Inflammatory macrophage treated with lipopolysaccharide for 1 hour (primary cell): ENCODE measurements around the gene KRTAP5-3.

Experiments
- DNase-seq, 2 donors: peaks; one replicate each; pipeline ENCODE4 v3.0.0-alpha.2; 2020 to 2022

The KRTAP5-3 gene

GRCh38 chr11:1563149-1563638 is 45.1 kb downstream of the KRTAP5-3 start:
- DNase-seq, result no peak

DNA sequence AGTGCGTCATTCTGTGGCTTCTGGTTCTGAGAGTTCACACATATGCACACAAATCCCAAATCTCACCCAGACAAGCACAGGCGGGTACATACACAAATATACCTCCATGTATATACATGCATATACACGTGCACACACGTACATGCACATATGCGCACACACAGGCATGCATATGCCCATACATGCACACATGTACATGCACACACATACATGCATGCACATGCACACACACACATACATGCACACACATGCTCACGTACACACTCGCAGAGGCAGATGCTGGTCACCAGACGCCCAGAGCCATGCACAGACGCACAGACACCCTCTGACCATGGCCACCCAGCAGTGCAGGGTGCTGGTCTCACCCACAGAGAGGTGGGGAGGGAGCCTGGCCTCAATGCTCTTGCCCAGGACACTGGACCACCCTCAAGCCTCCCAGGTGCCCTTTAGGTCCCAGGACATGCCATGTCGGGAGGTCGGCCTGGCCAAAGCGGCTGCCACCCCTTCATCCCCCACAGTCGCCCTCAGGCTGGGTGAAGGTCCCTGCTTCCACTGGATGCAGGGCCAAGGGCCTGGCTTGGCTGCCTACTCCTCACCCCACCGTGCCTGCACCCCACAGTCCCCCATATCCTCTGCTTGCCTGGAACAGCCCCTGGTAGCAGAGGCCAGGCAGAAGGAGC is 45.7 kb downstream of the KRTAP5-3 start:
- no peak for DNase-seq

DNA sequence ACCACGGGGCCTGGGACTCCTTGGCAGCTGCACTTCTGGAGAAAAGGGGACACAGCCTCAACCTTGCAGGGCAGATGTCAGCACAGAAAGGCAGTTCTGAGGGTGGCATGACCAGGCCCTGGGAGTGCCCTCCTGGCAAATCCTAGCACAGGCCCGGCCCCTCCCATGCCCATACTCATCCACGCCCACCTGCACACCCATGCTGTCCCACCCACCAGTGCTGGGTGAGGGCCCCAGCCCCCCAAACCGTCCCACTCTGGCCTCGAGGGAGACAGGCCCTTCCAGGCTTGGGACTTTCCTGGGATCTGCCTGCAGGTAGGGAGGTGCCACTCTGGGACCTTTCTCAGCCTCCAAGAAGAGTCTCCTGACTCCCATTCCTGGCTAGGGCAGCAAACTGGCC is 46.3 kb downstream of the KRTAP5-3 start:
- no peak for DNase-seq

DNA sequence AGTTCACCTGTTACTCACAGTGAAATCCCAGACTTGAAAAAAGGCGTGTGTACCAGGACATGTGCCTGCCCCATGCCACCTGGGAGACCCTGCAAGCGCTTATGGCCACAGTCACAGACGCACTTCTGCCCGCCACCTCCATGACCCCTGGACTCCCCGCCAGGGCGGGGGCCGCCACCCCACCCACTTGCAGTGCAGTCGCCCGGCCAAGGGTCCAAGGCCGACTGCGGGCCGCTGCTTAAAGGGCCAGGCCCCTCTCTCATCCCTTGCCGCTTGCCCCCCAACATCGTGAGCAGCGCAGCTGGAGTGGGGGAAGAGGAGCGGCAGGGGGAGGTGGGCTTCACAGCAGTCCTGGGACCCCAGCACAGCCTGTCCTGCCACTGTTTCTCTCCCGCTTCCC is 47.0 kb downstream of the KRTAP5-3 start:
- DNase-seq, result no peak

GRCh38 chr11:1560649-1561251 is 47.5 kb downstream of the KRTAP5-3 start:
- DNase-seq, result no peak

DNA sequence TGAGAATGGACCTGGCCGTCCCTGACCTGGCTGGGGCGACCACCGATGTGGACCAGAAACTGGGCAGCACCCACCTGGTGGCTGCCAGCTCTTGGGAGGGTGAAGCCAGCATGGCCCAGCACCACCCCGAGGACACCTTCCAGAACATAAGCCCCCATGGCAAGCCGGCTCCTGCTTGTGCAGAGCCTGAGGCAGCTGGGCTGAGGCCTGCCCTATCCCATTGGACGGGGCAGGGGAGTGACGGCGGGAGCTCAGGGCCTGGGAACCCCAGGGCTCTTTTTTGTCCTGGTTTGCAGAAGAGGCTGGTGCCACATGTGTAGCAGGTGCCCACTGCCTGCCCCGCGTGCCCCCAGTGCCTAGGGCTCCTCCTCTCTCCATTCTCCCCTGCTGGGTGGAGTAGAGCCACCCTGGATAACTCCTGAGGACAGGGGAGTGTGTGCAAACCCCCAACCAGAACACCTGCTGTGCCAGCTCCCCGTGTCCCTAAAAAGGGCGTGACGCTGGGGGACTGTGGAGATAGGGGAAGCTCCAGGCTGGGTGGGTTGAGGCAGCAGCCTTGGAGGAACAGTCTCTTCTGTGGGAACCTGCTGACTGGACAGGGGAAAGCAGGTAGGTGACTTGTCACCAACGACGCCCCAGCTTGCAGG is 48.1 kb downstream of the KRTAP5-3 start:
- no peak for DNase-seq

DNA sequence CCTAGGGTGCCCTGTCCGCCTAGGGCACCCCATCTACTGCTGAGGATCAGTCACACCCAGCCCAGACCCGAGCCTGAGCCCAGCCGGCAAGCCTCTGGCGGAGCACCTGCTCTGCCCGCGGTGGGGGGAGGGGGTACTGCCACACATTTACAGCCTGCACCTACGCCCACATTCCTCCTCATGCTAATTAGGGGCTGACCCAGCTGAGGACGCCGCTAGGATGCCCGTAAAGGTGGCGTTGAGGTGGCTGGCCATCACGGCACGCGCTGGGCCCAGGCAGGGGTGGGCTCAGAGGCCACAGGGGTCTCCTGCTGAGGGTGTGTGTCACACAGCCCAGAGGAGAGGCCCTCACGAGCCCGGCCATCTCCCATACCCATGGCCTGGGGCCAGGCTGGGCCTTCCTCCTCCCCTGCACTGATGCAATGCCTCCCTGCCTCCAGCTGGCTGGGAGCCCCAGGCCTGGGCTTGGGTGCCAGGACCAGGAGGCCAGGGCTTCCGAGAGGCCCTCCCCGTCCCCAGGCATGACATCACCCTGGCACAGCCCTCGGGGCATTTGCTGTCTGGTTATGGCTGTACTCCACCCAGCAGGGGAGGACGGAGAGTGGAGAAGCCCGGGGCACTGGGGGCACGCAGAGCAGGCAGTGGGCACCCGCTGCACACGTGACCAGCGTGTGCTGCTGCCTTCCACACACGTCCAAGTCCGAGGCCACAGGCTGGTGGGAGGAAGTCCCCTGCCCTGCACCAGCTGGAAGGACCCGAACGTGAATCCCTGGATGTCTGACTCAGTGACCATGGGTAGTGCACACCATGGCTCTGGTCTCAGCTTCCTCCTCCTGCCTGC is 48.9 kb downstream of the KRTAP5-3 start:
- no peak for DNase-seq

- no peak for DNase-seq
Observed at GRCh38 chr11:1558775-1559110, 49.5 kb downstream of the KRTAP5-3 start.

DNA sequence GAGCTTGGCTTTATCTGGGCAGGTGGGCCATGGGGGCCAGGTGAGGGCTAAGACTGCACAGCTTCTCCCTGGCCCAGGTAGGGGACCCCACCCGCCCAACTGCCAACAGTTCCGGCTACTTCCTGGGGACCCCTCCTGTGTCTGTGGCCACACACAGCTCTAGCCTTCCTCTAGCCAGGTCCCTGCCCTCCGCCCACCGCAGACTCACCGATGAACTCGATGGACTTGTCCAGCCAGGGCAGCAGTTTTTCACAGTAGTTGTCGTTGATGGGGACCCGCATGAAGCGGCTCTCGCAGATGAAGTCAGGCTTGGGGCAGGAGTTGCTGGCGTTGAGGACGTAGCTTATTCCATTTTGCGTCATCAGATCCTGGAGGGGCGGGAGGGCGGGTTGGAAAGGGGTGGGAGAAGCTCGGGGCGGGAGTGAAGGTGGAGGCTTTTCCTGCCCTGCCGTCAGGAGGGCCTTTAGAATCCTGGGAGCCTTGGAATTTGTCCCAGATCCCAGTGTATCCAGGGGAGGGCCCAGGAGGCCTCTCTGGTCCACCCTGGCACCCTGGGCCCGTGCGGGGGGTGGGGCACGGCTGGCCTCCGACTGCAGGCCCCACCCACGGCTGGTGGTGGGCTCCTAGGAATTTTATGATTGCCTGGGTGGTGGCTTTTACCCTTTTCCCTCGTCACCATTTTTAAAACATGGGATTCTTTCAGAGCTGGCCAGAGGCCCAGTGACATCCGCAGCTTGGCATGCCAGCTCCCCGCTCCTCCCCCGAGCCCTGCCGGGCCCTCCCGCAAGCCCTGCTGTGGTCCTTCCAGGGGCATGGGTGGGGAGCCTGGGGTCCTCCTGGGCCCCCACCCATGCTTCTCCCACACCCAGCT is 50.1 kb downstream of the KRTAP5-3 start:
- DNase-seq, result no peak
